ENCODE measurements around the gene TMEM266.

Gene TMEM266

DNA sequence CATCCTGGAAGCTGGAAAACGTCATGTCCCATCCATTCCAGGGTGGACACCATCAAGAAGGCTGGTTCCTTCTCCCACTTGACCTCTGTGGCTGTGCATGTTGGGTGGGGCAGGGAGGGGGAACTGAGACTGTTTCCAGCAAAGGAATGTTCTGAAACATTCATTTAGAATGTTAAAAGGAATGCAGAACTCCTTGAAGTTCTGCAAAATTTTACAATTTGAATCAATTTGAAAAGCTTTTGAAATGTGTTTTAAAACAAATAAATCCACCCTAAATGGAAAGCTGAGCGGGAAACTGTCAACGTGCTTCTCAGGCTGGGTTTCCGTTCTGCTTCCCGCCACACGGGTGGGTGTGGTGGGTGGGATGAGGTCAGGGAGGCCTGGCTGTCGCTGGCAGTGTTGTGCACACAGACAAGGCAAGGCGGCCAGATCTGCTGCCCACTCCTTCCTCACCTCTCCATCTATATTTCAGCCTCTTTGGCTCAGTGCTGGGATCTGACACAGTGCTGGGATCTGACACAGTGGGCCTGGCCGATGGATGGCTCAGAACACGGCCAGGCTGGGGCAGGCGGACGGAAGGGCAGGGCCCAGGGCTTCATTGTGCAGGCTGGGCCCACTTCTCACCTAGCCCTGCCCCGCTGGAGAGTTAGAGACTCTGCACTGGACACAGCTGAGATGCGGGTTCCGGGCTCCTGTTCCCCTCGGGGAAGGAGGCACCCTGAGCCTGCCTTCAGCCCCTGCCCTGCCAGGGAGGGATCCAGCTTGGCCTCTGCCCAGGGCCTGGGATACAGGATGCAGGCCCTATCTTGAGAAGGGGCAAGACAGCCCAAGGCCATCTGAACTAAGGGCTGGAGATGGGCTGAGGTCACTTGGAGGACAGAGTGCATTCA, 110.4 kb downstream of the TMEM266 start:
- no peak overlapping the region for H3K4me3 ChIP-seq (replicated peaks; ENCODE audit: low read depth, low read length)
- no peak for DNase-seq (ENCODE audit: extremely low read depth, low read depth)
- TF ChIP-seq, protein P1, sequence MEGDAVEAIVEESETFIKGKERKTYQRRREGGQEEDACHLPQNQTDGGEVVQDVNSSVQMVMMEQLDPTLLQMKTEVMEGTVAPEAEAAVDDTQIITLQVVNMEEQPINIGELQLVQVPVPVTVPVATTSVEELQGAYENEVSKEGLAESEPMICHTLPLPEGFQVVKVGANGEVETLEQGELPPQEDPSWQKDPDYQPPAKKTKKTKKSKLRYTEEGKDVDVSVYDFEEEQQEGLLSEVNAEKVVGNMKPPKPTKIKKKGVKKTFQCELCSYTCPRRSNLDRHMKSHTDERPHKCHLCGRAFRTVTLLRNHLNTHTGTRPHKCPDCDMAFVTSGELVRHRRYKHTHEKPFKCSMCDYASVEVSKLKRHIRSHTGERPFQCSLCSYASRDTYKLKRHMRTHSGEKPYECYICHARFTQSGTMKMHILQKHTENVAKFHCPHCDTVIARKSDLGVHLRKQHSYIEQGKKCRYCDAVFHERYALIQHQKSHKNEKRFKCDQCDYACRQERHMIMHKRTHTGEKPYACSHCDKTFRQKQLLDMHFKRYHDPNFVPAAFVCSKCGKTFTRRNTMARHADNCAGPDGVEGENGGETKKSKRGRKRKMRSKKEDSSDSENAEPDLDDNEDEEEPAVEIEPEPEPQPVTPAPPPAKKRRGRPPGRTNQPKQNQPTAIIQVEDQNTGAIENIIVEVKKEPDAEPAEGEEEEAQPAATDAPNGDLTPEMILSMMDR (IDR thresholded peaks at IDR 0.05; ENCODE audit: low read depth, low read length, missing control alignments): no peak

DNA sequence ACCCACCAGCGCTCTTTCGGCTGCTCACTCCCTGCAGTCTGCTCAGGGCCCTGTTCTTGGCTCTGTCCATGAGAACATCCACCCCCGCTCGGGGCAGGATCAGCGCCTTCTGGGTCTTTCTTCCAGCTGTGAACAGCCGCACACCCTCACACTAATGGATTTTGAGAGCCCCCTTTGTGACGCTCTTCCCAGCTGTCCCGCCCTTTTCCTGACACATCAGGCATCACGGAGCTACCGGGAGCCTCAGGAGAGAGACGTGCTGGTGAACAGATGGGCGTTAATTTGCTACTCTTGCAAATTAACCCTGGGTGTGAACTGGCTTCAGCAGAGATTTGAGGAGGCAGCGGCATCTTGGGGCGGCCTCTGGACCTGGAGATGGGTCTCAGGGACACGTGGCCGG, 113.0 kb downstream of the TMEM266 start:
- no peak for DNase-seq (ENCODE audit: extremely low read depth, low read depth)
- no peak overlapping the region for H3K4me3 ChIP-seq (replicated peaks; ENCODE audit: low read depth, low read length)
- TF ChIP-seq, protein P1 (IDR thresholded peaks at IDR 0.05; ENCODE audit: low read depth, low read length, missing control alignments): no peak

DNA sequence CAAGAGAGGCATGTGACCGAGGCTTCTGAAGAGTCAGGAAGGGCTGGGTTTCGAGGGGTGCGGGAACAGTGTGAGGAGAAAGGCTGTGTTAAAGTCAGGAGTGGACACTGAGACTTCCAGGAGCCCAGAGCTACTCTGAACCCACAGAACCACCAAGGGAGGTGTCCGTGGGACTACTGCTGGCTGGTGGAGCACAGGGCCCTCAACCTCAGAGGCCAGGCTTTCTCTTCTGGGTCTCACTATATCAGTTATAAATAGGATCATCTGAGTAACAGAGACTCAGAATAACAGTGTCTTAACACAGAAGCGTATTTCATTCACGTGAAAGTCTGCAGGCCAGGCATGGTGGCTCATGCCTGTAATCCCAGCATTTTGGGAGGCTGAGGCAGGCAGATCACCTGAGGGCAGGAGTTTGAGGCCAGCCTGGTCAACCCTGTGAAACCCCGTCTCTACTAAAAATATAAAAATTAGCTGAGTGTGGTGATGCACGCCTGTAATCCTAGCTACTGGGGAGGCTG, 113.6 kb downstream of the TMEM266 start:
- TF ChIP-seq, protein P1 (IDR thresholded peaks at IDR 0.05; ENCODE audit: low read depth, low read length, missing control alignments): no peak
- H3K4me3 ChIP-seq (replicated peaks; ENCODE audit: low read depth, low read length): no peak overlapping the region
- no peak for DNase-seq (ENCODE audit: extremely low read depth, low read depth)

DNA sequence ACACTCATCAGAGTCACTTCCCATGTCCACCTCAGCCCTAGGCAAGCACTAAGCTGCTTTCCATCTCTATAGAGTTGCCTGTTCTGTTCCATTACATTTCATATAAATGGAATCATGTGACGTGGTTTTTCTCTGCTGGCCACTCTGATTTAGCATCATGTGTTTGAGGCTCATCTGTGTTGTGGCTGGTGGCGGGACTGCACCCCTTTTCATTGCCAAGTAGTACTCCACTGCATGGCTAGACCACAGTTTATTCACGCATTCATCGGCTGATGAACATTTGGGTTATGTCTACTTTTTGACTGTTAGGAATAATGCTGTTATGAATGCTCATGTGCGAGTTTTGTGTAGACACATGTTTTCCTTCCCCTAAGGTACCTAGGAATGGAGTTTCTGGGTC, 114.9 kb downstream of the TMEM266 start:
- no peak for DNase-seq (ENCODE audit: extremely low read depth, low read depth)
- TF ChIP-seq, protein P1 (IDR thresholded peaks at IDR 0.05; ENCODE audit: low read depth, low read length, missing control alignments): no peak
- H3K4me3 ChIP-seq (replicated peaks; ENCODE audit: low read depth, low read length): no peak overlapping the region

DNA sequence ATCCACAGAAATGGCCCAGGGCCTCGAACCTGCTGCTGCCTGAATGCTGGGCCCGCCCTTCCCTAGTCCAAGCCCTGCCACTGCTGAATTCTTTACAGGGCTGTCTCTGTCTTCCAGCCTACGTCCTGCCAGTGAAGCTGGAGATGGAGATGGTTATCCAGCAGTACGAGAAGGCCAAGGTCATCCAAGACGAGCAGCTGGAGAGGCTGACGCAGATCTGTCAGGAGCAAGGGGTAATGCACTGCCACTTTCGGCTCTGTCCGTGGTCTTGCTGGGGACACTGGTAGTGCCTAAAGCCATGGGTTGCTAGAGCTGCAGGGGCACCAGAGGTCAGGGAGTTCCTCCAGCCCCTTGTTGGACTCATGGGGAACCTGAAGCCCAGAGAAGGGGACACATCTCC, 115.7 kb downstream of the TMEM266 start:
- DNase-seq (ENCODE audit: extremely low read depth, low read depth): no peak
- TF ChIP-seq, protein P1 (IDR thresholded peaks at IDR 0.05; ENCODE audit: low read depth, low read length, missing control alignments): no peak
- no peak overlapping the region for H3K4me3 ChIP-seq (replicated peaks; ENCODE audit: low read depth, low read length)

DNA sequence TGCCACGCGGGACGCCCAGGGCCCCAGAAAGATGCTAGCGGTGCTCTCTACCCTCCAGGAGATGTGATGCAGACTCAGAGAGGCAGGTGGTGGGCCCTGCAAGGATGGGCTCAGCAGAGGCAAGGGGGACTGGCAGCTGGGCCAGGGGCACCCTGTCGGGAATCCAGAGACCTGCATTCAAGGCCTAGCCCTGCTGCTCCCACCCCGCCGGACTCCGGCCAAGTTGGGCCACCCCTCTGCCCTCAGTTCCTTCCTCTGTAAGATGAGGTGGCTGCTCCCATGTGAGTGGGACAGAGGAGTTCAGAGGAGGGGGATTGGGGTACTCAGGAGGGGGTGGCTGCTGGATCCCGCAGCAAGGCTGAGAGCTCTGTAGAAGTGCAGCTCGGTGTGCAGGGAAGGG, 116.3 kb downstream of the TMEM266 start:
- DNase-seq (ENCODE audit: extremely low read depth, low read depth): no peak
- H3K4me3 ChIP-seq (replicated peaks; ENCODE audit: low read depth, low read length): no peak overlapping the region
- TF ChIP-seq, protein P1 (IDR thresholded peaks at IDR 0.05; ENCODE audit: low read depth, low read length, missing control alignments): no peak

Measured in HFF-Myc (cell line).